MCF 10A (cell line): ENCODE results near the gene PPP1R12A. TPM values are rescaled to one million over a fixed set of nuclear protein-coding genes. Genes with fewer than 3 reads are reported as not detected.

Experiments used
- BruUV-seq: library from RNA; stranded (reverse); fragments of 400-500 nt; replicated peaks from 2 replicates; lab custom pipeline; 2021; lab: Mats Ljungman, UMichigan
- CTCF ChIA-PET: fragments of 300-600 bp; sonication (Branson Sonifier 250); formaldehyde crosslinking; extraction: SDS; loops from one replicate; lab custom pipeline; 2021; ENCODE audit warnings: antibody characterized with exemption, inconsistent platforms; lab: Yijun Ruan, JAX
- POLR2A ChIA-PET: fragments of 300-600, 350-650 bp; sonication (Branson Sonifier 250); formaldehyde crosslinking; extraction: SDS; loops from one replicate; lab custom pipeline; 2020; ENCODE audit warnings: antibody characterized with exemption, inconsistent platforms; lab: Yijun Ruan, JAX
- DNase-seq: peaks from one replicate; pipeline ENCODE4 v3.0.0-alpha.2; 2018; ENCODE audit not compliant: unreplicated experiment
- H3K27ac Mint-ChIP-seq: one replicate; pipeline ENCODE4 v1.8.0; 2022; ENCODE audit warnings: mild to moderate bottlenecking, low read depth, mixed read lengths; ENCODE audit not compliant: unreplicated experiment
- H3K27me3 Mint-ChIP-seq: one replicate; pipeline ENCODE4 v1.8.0; 2022; ENCODE audit warnings: mixed read lengths; ENCODE audit not compliant: insufficient read depth, unreplicated experiment
- H3K36me3 Mint-ChIP-seq: one replicate; pipeline ENCODE4 v1.8.0; 2022; ENCODE audit warnings: mild to moderate bottlenecking, moderate library complexity, mixed read lengths; ENCODE audit not compliant: insufficient read depth, unreplicated experiment
- H3K4me1 Mint-ChIP-seq: one replicate; pipeline ENCODE4 v1.8.0; 2022; ENCODE audit warnings: mixed read lengths; ENCODE audit not compliant: insufficient read depth, unreplicated experiment
- H3K4me3 Mint-ChIP-seq: one replicate; pipeline ENCODE4 v1.8.0; 2022; ENCODE audit warnings: mild to moderate bottlenecking, moderate library complexity, mixed read lengths; ENCODE audit not compliant: unreplicated experiment
- H3K9me3 Mint-ChIP-seq: one replicate; pipeline ENCODE4 v1.8.0; 2022; ENCODE audit warnings: mixed read lengths; ENCODE audit not compliant: unreplicated experiment
- intact Hi-C: fragments of 100-400 bp; cut with micrococcal nuclease; formaldehyde crosslinking; loops from 2 replicates; pipeline ENCODE4 v1.14.1; 2022
- total RNA-seq: library from RNA; stranded (reverse); gene quantifications from 2 replicates; pipeline ENCODE4 v1.2.3, GENCODE V29; 2022
- TF ChIP-seq, protein P1 (sequence below): fragments of 200-600 bp; IDR thresholded peaks from one replicate; pipeline ENCODE4 v1.8.0; 2022; ENCODE audit warnings: antibody characterized with exemption, mild to moderate bottlenecking; ENCODE audit not compliant: unreplicated experiment

PPP1R12A gene
- total RNA-seq, 1 experiment from 2014 or later: 78.0 TPM

- H3K36me3 Mint-ChIP-seq: peaks cover 7% of the 10 kb centered on the region
- H3K4me1 Mint-ChIP-seq: peaks cover 29% of the 10 kb centered on the region
- BruUV-seq: no TSS peak
- no peaks in the 10 kb centered on the region for H3K27me3 Mint-ChIP-seq
- no peak overlapping the region for H3K4me3 Mint-ChIP-seq
- intact Hi-C loops: no loop called here
- ChIA-PET POLR2A (interaction anchor here (0.6 to 1.2 kb wide), 3 partner anchors 16 to 42 kb away, joined by 3 to 4 read pairs (median 3); no protein-coding TSS in a partner anchor), CTCF (interaction anchor here (0.6 to 1.3 kb wide), 3 partner anchors 16 to 102 kb away, joined by 3 read pairs; no protein-coding TSS in a partner anchor)
- no peak overlapping the region for H3K27ac Mint-ChIP-seq
- DNase-seq: no peak
- TF ChIP-seq, protein P1, sequence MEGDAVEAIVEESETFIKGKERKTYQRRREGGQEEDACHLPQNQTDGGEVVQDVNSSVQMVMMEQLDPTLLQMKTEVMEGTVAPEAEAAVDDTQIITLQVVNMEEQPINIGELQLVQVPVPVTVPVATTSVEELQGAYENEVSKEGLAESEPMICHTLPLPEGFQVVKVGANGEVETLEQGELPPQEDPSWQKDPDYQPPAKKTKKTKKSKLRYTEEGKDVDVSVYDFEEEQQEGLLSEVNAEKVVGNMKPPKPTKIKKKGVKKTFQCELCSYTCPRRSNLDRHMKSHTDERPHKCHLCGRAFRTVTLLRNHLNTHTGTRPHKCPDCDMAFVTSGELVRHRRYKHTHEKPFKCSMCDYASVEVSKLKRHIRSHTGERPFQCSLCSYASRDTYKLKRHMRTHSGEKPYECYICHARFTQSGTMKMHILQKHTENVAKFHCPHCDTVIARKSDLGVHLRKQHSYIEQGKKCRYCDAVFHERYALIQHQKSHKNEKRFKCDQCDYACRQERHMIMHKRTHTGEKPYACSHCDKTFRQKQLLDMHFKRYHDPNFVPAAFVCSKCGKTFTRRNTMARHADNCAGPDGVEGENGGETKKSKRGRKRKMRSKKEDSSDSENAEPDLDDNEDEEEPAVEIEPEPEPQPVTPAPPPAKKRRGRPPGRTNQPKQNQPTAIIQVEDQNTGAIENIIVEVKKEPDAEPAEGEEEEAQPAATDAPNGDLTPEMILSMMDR: no peak
- H3K9me3 Mint-ChIP-seq: no peaks in the 10 kb centered on the region
Measured at GRCh38 chr12:79895071-79895470, 39.8 kb downstream of the PPP1R12A start.

GRCh38 chr12:79891506-79892162, 43.3 kb downstream of the PPP1R12A start:
- POLR2A ChIA-PET: no interaction called here
- intact Hi-C loops: no loop called here
- BruUV-seq: no TSS peak
- no peak overlapping the region for H3K4me3 Mint-ChIP-seq
- H3K9me3 Mint-ChIP-seq: no peaks in the 10 kb centered on the region
- CTCF ChIA-PET: interaction anchor here (0.6 to 1.1 kb wide), 5 partner anchors 8 to 318 kb away, joined by 3 to 5 read pairs (median 3); no protein-coding TSS in a partner anchor
- H3K27me3 Mint-ChIP-seq: no peaks in the 10 kb centered on the region
- peaks cover 19% of the 10 kb centered on the region for H3K4me1 Mint-ChIP-seq
- no peak overlapping the region for H3K27ac Mint-ChIP-seq
- no peak for DNase-seq
- TF ChIP-seq, protein P1: no peak
- H3K36me3 Mint-ChIP-seq: peaks cover 7% of the 10 kb centered on the region

- no peaks in the 10 kb centered on the region for H3K27me3 Mint-ChIP-seq
- intact Hi-C loops: loop anchor here (1.0 to 5.0 kb wide), 4 partner anchors 46 to 874 kb away; no protein-coding TSS in a partner anchor
- H3K4me1 Mint-ChIP-seq: peaks cover 19% of the 10 kb centered on the region
- BruUV-seq: no TSS peak
- no peak overlapping the region for H3K27ac Mint-ChIP-seq
- TF ChIP-seq, protein P1: no peak
- POLR2A ChIA-PET: interaction anchor here (0.9 to 1.5 kb wide), 2 partner anchors 47 to 194 kb away, joined by 3 read pairs; partner anchors contain the start of gene PPP1R12A
- no peak for DNase-seq
- no peaks in the 10 kb centered on the region for H3K36me3 Mint-ChIP-seq
- no peaks in the 10 kb centered on the region for H3K9me3 Mint-ChIP-seq
- CTCF ChIA-PET: interaction anchor here (0.5 to 1.7 kb wide), 10 partner anchors 11 to 1825 kb away, joined by 3 to 7 read pairs (median 3); no protein-coding TSS in a partner anchor
- no peak overlapping the region for H3K4me3 Mint-ChIP-seq
Measured at GRCh38 chr12:79887890-79888289, 47.0 kb downstream of the PPP1R12A start.

- H3K27ac Mint-ChIP-seq: no peak overlapping the region
- DNase-seq: peak; percentile 61
- intact Hi-C loops: loop anchor here (1.0 to 5.0 kb wide), 4 partner anchors 47 to 875 kb away; no protein-coding TSS in a partner anchor
- TF ChIP-seq, protein P1: peak; percentile 39
- H3K27me3 Mint-ChIP-seq: no peaks in the 10 kb centered on the region
- no peaks in the 10 kb centered on the region for H3K9me3 Mint-ChIP-seq
- POLR2A ChIA-PET: interaction anchor here (0.8 to 1.5 kb wide), 3 partner anchors 47 to 193 kb away, joined by 3 to 5 read pairs (median 3); partner anchors contain the start of gene PPP1R12A
- peaks cover 23% of the 10 kb centered on the region for H3K4me1 Mint-ChIP-seq
- CTCF ChIA-PET: interaction anchor here (0.7 to 1.8 kb wide), 12 partner anchors 9 to 303 kb away, joined by 3 to 5 read pairs (median 3); no protein-coding TSS in a partner anchor
- no peaks in the 10 kb centered on the region for H3K36me3 Mint-ChIP-seq
- no peak overlapping the region for H3K4me3 Mint-ChIP-seq
- no TSS peak for BruUV-seq
Measured at GRCh38 chr12:79886917-79887519, 47.9 kb downstream of the PPP1R12A start.
